ENCODE results near the gene WTAP. TPM values are rescaled to one million over a fixed set of nuclear protein-coding genes. Genes with fewer than 3 reads are reported as not detected.
A peak's percentile ranks its signal among the peaks of the same experiment; 100 is the strongest.

Gene WTAP
- total RNA-seq, 1 experiment from 2014 or later: 44.7 TPM

DNA sequence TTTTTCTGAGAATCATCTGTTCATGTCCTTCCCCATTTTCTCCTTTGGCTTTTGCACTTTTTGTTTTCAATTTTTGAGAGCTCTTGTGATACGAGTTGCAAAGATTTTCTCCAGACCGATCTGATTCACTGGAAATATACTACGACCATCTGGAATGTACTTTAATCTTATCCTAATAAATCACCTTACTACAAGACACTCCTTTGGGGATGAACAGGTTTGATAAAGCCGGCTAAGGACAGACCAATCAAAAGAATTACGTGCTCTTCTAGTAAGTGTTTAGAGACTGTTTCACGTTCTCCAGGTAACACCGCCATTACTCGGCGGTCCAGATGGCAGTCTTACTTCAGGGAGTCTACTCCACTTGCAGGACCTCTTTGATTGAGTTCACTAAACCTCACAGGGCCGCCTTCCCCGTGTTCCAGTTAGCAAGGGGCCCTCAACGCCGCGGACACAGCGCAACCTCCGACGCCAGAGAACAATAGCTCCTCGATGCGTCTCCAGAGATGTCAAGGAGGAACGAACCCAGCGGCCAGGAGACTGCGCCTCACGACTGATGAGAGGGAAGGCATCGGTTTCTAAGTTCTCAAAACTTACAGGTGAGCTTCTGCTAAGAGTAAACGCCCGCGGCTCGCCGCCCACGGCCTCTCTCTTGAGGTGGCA, 920 bp upstream of the WTAP start:
- H3K27ac ChIP-seq: peak overlapping the region; percentile 91
- no peaks in the 10 kb centered on the region for H3K27me3 ChIP-seq (ENCODE audit: insufficient read depth, low read depth)
- H3K9me3 ChIP-seq (ENCODE audit: insufficient read depth, low read depth): no peaks in the 10 kb centered on the region
- H3K4me3 ChIP-seq: peak overlapping the region; percentile 69
- peak overlapping the region; percentile 91 for H3K4me2 ChIP-seq
- peaks cover 11% of the 10 kb centered on the region for H3K36me3 ChIP-seq (ENCODE audit: low read depth)
- peaks cover 17% of the 10 kb centered on the region for H3K4me1 ChIP-seq (replicated peaks; ENCODE audit: insufficient read depth)
- peaks cover 4% of the 10 kb centered on the region; the same call in 1 of the 2 replicates for H3F3A ChIP-seq (ENCODE audit: insufficient read depth, low read depth)
- DNase-seq: no peak
- ChIA-PET POLR2A (ENCODE audit: unreplicated experiment) (no interaction called here), CTCF (interaction anchor here (0.6 kb wide), 1 partner anchor 81 kb away, joined by 3 read pairs; no protein-coding TSS in a partner anchor)
- intact Hi-C loops (cut with micrococcal nuclease; ENCODE audit: unreplicated experiment): loop anchor here (2.0 kb wide), 2 partner anchors 32 to 64 kb away; partner anchors contain the start of gene MRPL18
- H2AFZ ChIP-seq: peak overlapping the region; percentile 90
- TF ChIP-seq, protein P1, sequence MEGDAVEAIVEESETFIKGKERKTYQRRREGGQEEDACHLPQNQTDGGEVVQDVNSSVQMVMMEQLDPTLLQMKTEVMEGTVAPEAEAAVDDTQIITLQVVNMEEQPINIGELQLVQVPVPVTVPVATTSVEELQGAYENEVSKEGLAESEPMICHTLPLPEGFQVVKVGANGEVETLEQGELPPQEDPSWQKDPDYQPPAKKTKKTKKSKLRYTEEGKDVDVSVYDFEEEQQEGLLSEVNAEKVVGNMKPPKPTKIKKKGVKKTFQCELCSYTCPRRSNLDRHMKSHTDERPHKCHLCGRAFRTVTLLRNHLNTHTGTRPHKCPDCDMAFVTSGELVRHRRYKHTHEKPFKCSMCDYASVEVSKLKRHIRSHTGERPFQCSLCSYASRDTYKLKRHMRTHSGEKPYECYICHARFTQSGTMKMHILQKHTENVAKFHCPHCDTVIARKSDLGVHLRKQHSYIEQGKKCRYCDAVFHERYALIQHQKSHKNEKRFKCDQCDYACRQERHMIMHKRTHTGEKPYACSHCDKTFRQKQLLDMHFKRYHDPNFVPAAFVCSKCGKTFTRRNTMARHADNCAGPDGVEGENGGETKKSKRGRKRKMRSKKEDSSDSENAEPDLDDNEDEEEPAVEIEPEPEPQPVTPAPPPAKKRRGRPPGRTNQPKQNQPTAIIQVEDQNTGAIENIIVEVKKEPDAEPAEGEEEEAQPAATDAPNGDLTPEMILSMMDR (conservative IDR thresholded peaks at IDR 0.05): no peak
- TF ChIP-seq EZH2 (IDR thresholded peaks at IDR 0.05; ENCODE audit: low read depth): no peak
- BruUV-seq (replicated peaks): TSS peak; percentile 60
- peaks cover 35% of the 10 kb centered on the region for H4K20me1 ChIP-seq (ENCODE audit: insufficient read depth)
- peaks cover 87% of the 10 kb centered on the region for H3K79me2 ChIP-seq (ENCODE audit: low read depth)
- H3K9me2 ChIP-seq (ENCODE audit: insufficient read depth): no peaks in the 10 kb centered on the region

DNA sequence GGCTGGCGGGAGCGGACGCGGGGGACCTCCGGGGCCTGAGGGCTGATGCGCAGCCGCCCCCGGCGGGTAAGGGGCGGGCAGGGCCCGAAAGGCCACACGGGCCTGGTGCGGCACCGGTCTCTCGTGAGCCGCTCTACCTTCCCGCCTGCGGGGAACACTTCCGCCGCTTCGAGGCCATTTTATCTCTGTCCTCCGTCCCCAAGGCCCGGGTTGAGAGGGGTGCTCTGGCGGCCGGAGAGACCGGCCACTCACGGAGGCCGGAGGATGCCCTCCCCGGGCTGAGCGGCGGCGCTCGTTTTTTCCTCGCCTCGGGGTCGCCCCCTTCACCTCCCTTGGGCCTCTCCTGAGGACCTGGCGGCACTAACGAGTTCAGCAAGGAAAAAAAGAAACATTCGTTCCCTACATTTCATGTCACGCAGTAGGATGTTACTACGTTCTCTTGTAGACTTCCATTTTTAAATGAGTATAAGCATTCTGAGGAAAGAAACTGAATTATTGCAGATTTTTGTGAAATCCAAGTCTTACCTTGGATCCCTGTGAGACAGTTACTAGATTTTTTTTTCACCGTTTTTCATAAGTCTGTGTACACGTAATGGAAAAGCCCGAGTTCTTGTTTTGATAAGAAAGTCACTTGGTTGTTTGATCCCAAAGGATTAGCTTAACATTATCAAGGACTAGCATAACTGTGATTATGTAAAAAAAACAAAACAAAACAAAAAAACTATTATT, 575 bp downstream of the WTAP start:
- intact Hi-C loops (cut with micrococcal nuclease; ENCODE audit: unreplicated experiment): loop anchor here (1.0 to 2.0 kb wide), 3 partner anchors 33 to 63 kb away; partner anchors contain the start of genes ACAT2 and MRPL18
- no peaks in the 10 kb centered on the region for H3K9me2 ChIP-seq (ENCODE audit: insufficient read depth)
- no peak for DNase-seq
- peaks cover 48% of the 10 kb centered on the region for H4K20me1 ChIP-seq (ENCODE audit: insufficient read depth)
- H3F3A ChIP-seq (ENCODE audit: insufficient read depth, low read depth): peaks cover 4% of the 10 kb centered on the region; the same call in 1 of the 2 replicates
- no peak for TF ChIP-seq EZH2 (IDR thresholded peaks at IDR 0.05; ENCODE audit: low read depth)
- TF ChIP-seq, protein P1 (conservative IDR thresholded peaks at IDR 0.05): no peak
- H3K27ac ChIP-seq: peak overlapping the region; percentile 91
- no peaks in the 10 kb centered on the region for H3K27me3 ChIP-seq (ENCODE audit: insufficient read depth, low read depth)
- peak overlapping the region; percentile 66 for H2AFZ ChIP-seq
- TSS peak; percentile 37 for BruUV-seq (replicated peaks)
- H3K4me2 ChIP-seq: peak overlapping the region; percentile 96
- CTCF ChIA-PET: interaction anchor here (1.1 kb wide), 1 partner anchor 37 kb away, joined by 4 read pairs; no protein-coding TSS in a partner anchor
- POLR2A ChIA-PET (ENCODE audit: unreplicated experiment): no interaction called here
- H3K4me1 ChIP-seq (replicated peaks; ENCODE audit: insufficient read depth): peaks cover 17% of the 10 kb centered on the region
- no peaks in the 10 kb centered on the region for H3K9me3 ChIP-seq (ENCODE audit: insufficient read depth, low read depth)
- peaks cover 18% of the 10 kb centered on the region for H3K36me3 ChIP-seq (ENCODE audit: low read depth)
- H3K79me2 ChIP-seq (ENCODE audit: low read depth): peaks cover 93% of the 10 kb centered on the region
- peak overlapping the region; percentile 69 for H3K4me3 ChIP-seq

DNA sequence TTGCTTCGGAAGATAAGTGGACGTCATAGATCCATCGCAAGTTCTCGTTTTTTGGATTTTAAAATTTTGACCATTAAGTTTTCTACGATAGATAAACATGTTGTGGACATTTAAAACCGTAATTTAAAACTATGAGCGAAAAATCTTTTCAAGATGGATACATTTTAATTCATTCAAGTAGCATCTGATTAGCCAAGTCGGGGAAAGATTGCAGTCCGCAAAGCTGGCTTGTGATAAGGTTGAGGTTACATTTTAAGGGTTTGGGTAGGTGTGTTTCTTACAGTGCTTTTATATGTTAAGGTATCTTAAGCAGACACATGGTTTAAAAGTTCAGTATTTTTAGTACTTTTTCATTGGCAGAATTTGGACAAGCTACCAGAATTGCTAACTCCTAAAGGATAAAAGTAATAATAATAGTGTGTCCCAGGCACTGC, 1.2 kb downstream of the WTAP start:
- ChIA-PET POLR2A (ENCODE audit: unreplicated experiment) (no interaction called here), CTCF (interaction anchor here (1.1 kb wide), 1 partner anchor 37 kb away, joined by 4 read pairs; no protein-coding TSS in a partner anchor)
- H3K4me2 ChIP-seq: peak overlapping the region; percentile 96
- peaks cover 4% of the 10 kb centered on the region; the same call in 1 of the 2 replicates for H3F3A ChIP-seq (ENCODE audit: insufficient read depth, low read depth)
- peaks cover 18% of the 10 kb centered on the region for H3K36me3 ChIP-seq (ENCODE audit: low read depth)
- TF ChIP-seq, protein P1 (conservative IDR thresholded peaks at IDR 0.05): no peak
- TF ChIP-seq EZH2 (IDR thresholded peaks at IDR 0.05; ENCODE audit: low read depth): no peak
- peaks cover 93% of the 10 kb centered on the region for H3K79me2 ChIP-seq (ENCODE audit: low read depth)
- H2AFZ ChIP-seq: no peak overlapping the region
- H3K9me3 ChIP-seq (ENCODE audit: insufficient read depth, low read depth): no peaks in the 10 kb centered on the region
- intact Hi-C loops (cut with micrococcal nuclease; ENCODE audit: unreplicated experiment): no loop called here
- peaks cover 17% of the 10 kb centered on the region for H3K4me1 ChIP-seq (replicated peaks; ENCODE audit: insufficient read depth)
- H3K9me2 ChIP-seq (ENCODE audit: insufficient read depth): no peaks in the 10 kb centered on the region
- DNase-seq: no peak
- H3K27ac ChIP-seq: peak overlapping the region; percentile 91
- peaks cover 55% of the 10 kb centered on the region for H4K20me1 ChIP-seq (ENCODE audit: insufficient read depth)
- H3K27me3 ChIP-seq (ENCODE audit: insufficient read depth, low read depth): no peaks in the 10 kb centered on the region
- peak overlapping the region; percentile 69 for H3K4me3 ChIP-seq
- no TSS peak for BruUV-seq (replicated peaks)
